ENCODE results near the gene TBC1D22A. TPM values are rescaled to one million over a fixed set of nuclear protein-coding genes. Genes with fewer than 3 reads are reported as not detected.
"Not testable (repeated sequence)": the region's sequence is repeated elsewhere in the genome, so short reads cannot be mapped to it uniquely, and the experiment has no call there.

Gene TBC1D22A
- total RNA-seq, 1 experiment from 2014 or later, result 14.3 TPM

DNA sequence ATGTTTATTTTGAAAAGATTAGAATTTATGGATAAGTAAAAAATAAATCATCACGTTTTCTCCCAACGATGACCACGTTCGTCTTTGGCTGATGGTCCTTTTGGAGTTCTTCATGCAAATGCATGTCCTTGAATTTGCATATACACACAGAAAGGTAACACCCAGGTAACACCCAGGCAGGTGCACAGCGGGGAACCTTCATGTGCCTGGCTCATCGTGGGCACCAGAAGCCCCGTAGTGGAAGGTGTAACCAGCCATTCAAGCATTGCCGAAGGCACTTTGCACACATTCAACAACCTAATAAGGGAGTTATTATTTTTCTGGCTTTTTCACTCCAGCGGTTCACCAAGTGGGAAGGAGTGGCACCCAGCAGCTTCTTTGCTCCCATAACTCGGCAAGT lies 404.6 kb downstream of the TBC1D22A start:
- no peak overlapping the region for H3K9ac ChIP-seq (ENCODE audit: low read length)
- no peaks in the 10 kb centered on the region for H3K27me3 ChIP-seq (ENCODE audit: low read length)
- H3K4me3 ChIP-seq (ENCODE audit: low read length), result no peak overlapping the region
- ChIA-PET CTCF (no interaction called here), POLR2A (ENCODE audit: unreplicated experiment) (no interaction called here)
- TF ChIP-seq CTCF (conservative IDR thresholded peaks at IDR 0.05; ENCODE audit: low read depth, low read length), result no peak
- no peak for TF ChIP-seq EZH2phosphoT487 (IDR thresholded peaks at IDR 0.05; ENCODE audit: borderline replicate concordance, low read length)
- TF ChIP-seq EZH2 (IDR thresholded peaks at IDR 0.05; ENCODE audit: low read length, unreplicated experiment), result no peak
- no peak overlapping the region for H2AFZ ChIP-seq (ENCODE audit: low read length)
- no peaks in the 10 kb centered on the region for H3K4me1 ChIP-seq (ENCODE audit: insufficient read depth, low read length)
- H3K4me2 ChIP-seq (ENCODE audit: low read length), result no peak overlapping the region
- DNase-seq, result no peak
- H3K9me2 ChIP-seq (replicated peaks; ENCODE audit: low read length), result no peaks in the 10 kb centered on the region
- H3F3A ChIP-seq (ENCODE audit: low read length, unreplicated experiment), result no peaks in the 10 kb centered on the region
- H3K79me2 ChIP-seq (ENCODE audit: low read length), result no peaks in the 10 kb centered on the region
- H3K36me3 ChIP-seq (ENCODE audit: low read depth, low read length), result no peaks in the 10 kb centered on the region
- ATAC-seq, result no peak
- H3K27ac ChIP-seq (ENCODE audit: low read length), result no peak overlapping the region
- H3K9me3 ChIP-seq (ENCODE audit: low read length), result no peaks in the 10 kb centered on the region
- H4K20me1 ChIP-seq (ENCODE audit: low read length), result no peaks in the 10 kb centered on the region
- intact Hi-C loops (cut with micrococcal nuclease), result no loop called here
- BruUV-seq (replicated peaks), result no TSS peak

GRCh38 chr22:47167921-47168320 lies 405.5 kb downstream of the TBC1D22A start:
- POLR2A ChIA-PET (ENCODE audit: unreplicated experiment); H3K36me3 ChIP-seq (ENCODE audit: low read depth, low read length); H3K4me2 ChIP-seq (ENCODE audit: low read length); H3K27me3 ChIP-seq (ENCODE audit: low read length); H3K4me1 ChIP-seq (ENCODE audit: insufficient read depth, low read length); H3K9ac ChIP-seq (ENCODE audit: low read length); H4K20me1 ChIP-seq (ENCODE audit: low read length); BruUV-seq (replicated peaks); DNase-seq; H2AFZ ChIP-seq (ENCODE audit: low read length); H3K9me2 ChIP-seq (replicated peaks; ENCODE audit: low read length); H3K4me3 ChIP-seq (ENCODE audit: low read length); intact Hi-C loops (cut with micrococcal nuclease); H3K9me3 ChIP-seq (ENCODE audit: low read length); H3F3A ChIP-seq (ENCODE audit: low read length, unreplicated experiment); H3K27ac ChIP-seq (ENCODE audit: low read length); H3K79me2 ChIP-seq (ENCODE audit: low read length); ATAC-seq; CTCF ChIA-PET: not testable (repeated sequence)

- H3K9me3 ChIP-seq (ENCODE audit: low read length), result no peaks in the 10 kb centered on the region
- no peaks in the 10 kb centered on the region for H3K79me2 ChIP-seq (ENCODE audit: low read length)
- no peaks in the 10 kb centered on the region for H3K4me1 ChIP-seq (ENCODE audit: insufficient read depth, low read length)
- H3K27me3 ChIP-seq (ENCODE audit: low read length), result no peaks in the 10 kb centered on the region
- no peaks in the 10 kb centered on the region for H3K9me2 ChIP-seq (replicated peaks; ENCODE audit: low read length)
- H2AFZ ChIP-seq (ENCODE audit: low read length), result no peak overlapping the region
- CTCF ChIA-PET, result no interaction called here
- intact Hi-C loops (cut with micrococcal nuclease), result no loop called here
- no peak overlapping the region for H3K4me3 ChIP-seq (ENCODE audit: low read length)
- TF ChIP-seq EZH2 (IDR thresholded peaks at IDR 0.05; ENCODE audit: low read length, unreplicated experiment) (no peak), EZH2phosphoT487 (IDR thresholded peaks at IDR 0.05; ENCODE audit: borderline replicate concordance, low read length) (no peak), CTCF (conservative IDR thresholded peaks at IDR 0.05; ENCODE audit: low read depth, low read length) (no peak)
- no peaks in the 10 kb centered on the region for H3F3A ChIP-seq (ENCODE audit: low read length, unreplicated experiment)
- H3K36me3 ChIP-seq (ENCODE audit: low read depth, low read length), result no peaks in the 10 kb centered on the region
- H3K4me2 ChIP-seq (ENCODE audit: low read length), result no peak overlapping the region
- no peak overlapping the region for H3K9ac ChIP-seq (ENCODE audit: low read length)
- ATAC-seq, result no peak
- no peaks in the 10 kb centered on the region for H4K20me1 ChIP-seq (ENCODE audit: low read length)
- DNase-seq, result no peak
- POLR2A ChIA-PET (ENCODE audit: unreplicated experiment), result no interaction called here
- H3K27ac ChIP-seq (ENCODE audit: low read length), result no peak overlapping the region
- BruUV-seq (replicated peaks), result no TSS peak
Observed at GRCh38 chr22:47168441-47168840, 406.0 kb downstream of the TBC1D22A start.

Data from PC-3 (cell line).